Measurements from ENCODE around the gene SYNE1. TPM values are rescaled to one million over a fixed set of nuclear protein-coding genes. Genes with fewer than 3 reads are reported as not detected.
"Not testable (repeated sequence)": the region's sequence is repeated elsewhere in the genome, so short reads cannot be mapped to it uniquely, and the experiment has no call there.

SYNE1 gene
- total and polyA plus RNA-seq, 8 donors: 24.4 to 56.2 (median 49.2) TPM

DNA sequence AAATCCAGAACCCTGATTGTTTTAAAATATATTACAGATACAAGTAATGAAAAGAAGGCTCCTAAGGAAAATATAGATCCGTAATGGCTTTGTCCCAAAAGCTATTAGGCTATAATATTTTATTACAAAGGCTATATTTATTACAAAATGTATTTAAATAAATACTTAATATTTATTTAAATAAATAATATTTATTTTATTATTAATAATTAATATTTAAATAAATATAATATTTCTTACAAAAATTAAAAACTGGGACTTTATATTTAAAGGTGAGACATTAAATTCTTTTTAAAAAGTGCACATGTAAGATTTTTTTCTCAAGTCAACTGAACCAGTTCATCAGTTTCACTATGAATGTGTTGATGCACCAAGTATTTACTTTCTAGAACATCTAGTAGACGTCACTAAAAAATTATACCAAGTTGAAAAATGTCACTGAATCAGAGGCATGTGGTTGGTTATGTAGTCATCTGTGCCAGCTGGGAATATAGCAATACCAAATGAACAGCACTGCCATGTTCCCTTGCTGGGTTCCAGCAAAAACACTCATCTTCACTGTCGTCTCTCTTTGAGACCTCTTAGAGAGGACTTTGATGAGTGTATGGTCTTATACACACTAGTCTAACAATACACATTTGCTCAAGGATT is 550.8 kb downstream of the SYNE1 start:
- Histone ChIP-seq H3K9me3 (no peaks in the 10 kb centered on the region), H3K27me3 (no peaks in the 10 kb centered on the region), H3K27ac (no peak overlapping the region), H3K4me3 (no peak overlapping the region), H3K4me1 (no peaks in the 10 kb centered on the region), H3K36me3 (no peaks in the 10 kb centered on the region)
- 46 to 63% methylated on average over 3 of the region's 3 CpGs for WGBS, 2 donors
- FAIRE-seq (no peak), ATAC-seq (no peak), DNase-seq (no peak)
- intact Hi-C loops (cut with DNase I): no loop called here
- no peak for TF ChIP-seq CTCF (IDR thresholded peaks at IDR 0.05)

- ATAC-seq (no peak), DNase-seq (no peak), FAIRE-seq (no peak)
- Histone ChIP-seq H3K4me1 (no peaks in the 10 kb centered on the region), H3K4me3 (no peak overlapping the region), H3K27me3 (no peaks in the 10 kb centered on the region), H3K27ac (no peak overlapping the region), H3K36me3 (no peaks in the 10 kb centered on the region), H3K9me3 (no peaks in the 10 kb centered on the region)
- intact Hi-C loops (cut with DNase I): no loop called here
- WGBS, 2 donors: 61 to 63% methylated on average over 4 of the region's 4 CpGs
- no peak for TF ChIP-seq CTCF (IDR thresholded peaks at IDR 0.05)
Observed at GRCh38 chr6:152085451-152085921, 551.7 kb downstream of the SYNE1 start.

DNA sequence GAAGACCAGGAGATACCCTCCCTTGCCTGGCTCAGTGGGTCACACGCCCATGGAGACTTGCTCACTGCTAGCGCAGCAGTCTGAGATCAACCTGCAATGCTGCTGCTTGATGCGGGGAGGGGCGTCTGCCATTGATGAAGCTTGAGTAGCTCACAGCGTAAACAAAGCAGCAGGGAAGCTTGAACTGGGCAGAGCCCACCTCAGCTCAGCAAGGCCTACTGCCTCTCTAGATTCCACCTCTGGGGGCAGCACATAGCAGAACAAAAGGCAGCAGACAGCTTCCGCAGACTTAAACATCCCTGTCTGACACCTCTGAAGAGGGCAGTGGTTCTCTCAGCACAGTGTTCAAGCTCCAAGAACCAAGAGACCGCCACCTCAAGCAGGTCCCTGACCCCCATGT is 558.4 kb downstream of the SYNE1 start:
- Histone ChIP-seq H3K27ac (no peak overlapping the region), H3K36me3 (no peaks in the 10 kb centered on the region), H3K9me3 (no peaks in the 10 kb centered on the region), H3K27me3 (no peaks in the 10 kb centered on the region), H3K4me3 (no peak overlapping the region), H3K4me1 (no peaks in the 10 kb centered on the region)
- ATAC-seq (no peak), DNase-seq (no peak), FAIRE-seq (no peak)
- 50 to 64% methylated on average over 7 of the region's 7 CpGs for WGBS, 2 donors
- intact Hi-C loops (cut with DNase I): no loop called here
- TF ChIP-seq CTCF (IDR thresholded peaks at IDR 0.05): no peak

DNA sequence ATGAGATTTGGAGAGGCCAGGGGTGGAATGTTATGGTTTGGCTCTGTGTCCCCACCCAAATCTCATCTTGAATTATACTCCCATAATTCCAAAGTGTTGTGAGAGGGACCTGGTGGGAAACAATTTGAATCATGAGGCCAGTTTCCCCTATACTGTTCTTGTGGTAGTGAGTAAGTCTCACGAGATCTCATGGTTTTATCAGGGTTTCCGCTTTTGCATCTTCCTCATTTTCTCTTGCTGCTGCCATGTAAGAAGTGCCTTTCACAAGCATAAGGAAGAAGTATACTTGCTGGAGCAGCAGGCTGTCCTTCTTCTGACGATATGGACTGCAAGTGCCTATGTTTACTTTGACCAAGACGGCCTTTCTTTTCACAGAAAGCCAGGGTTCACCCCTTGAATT is 559.2 kb downstream of the SYNE1 start:
- Histone ChIP-seq H3K27ac (no peak overlapping the region), H3K36me3 (no peaks in the 10 kb centered on the region), H3K27me3 (no peaks in the 10 kb centered on the region), H3K4me3 (no peak overlapping the region), H3K4me1 (no peaks in the 10 kb centered on the region), H3K9me3 (no peaks in the 10 kb centered on the region)
- no peak for ATAC-seq
- no peak for TF ChIP-seq CTCF (IDR thresholded peaks at IDR 0.05)
- DNase-seq: no peak
- 56 to 65% methylated on average over 4 of the region's 4 CpGs for WGBS, 2 donors
- FAIRE-seq: no peak
- intact Hi-C loops (cut with DNase I): no loop called here

- 62% methylated on average over 3 of the region's 3 CpGs for WGBS, 2 donors
- intact Hi-C loops (cut with DNase I); FAIRE-seq: not testable (repeated sequence)
Observed at GRCh38 chr6:152076242-152076641, 560.9 kb downstream of the SYNE1 start.

More at GRCh38 chr6:152076242-152076641, 560.9 kb downstream of the SYNE1 start:
- ATAC-seq, H3K27ac ChIP-seq, H3K36me3 ChIP-seq, H3K9me3 ChIP-seq, H3K27me3 ChIP-seq, H3K4me1 ChIP-seq, DNase-seq, H3K4me3 ChIP-seq: not testable (repeated sequence)
